Tibial nerve (tissue), 4 donors: ENCODE data around the gene FMC1.

Source experiments
- CTCF ChIP-seq, 5 experiments: fragments of 200-600 bp in 3 of 5; fragments of 450-650 bp in 2 of 5; sonication (generic) in 3 of 5; IDR thresholded peaks; one replicate each; pipeline ENCODE4 v1.5.1; 2016 to 2019; ENCODE audit warnings: antibody characterized with exemption in 5 of 5, mild to moderate bottlenecking in 3 of 5, moderate library complexity in 2 of 5
- EP300 ChIP-seq, 2 donors: sonication (generic); formaldehyde crosslinking; IDR thresholded peaks; one replicate each; pipeline ENCODE4 v1.6.1; 2017; ENCODE audit warnings: antibody characterized with exemption in 2 of 2, mild to moderate bottlenecking in 1 of 2
- POLR2A ChIP-seq, 2 donors: fragments of 450-650 bp; IDR thresholded peaks; one replicate each; pipeline ENCODE4 v1.6.1; 2017; ENCODE audit warnings: antibody characterized with exemption in 2 of 2, mild to moderate bottlenecking in 2 of 2, moderate library complexity in 2 of 2

GRCh38 chr7:139341776-139342226 lies 664 bp downstream of the FMC1 start:
- TF ChIP-seq CTCF (IDR thresholded peaks at IDR 0.05) = no peak
- peak in 1 of 2 donors; percentile 49 for TF ChIP-seq POLR2A (IDR thresholded peaks at IDR 0.05)
- peak in 1 of 2 donors; percentile 39 for TF ChIP-seq EP300 (IDR thresholded peaks at IDR 0.05)
